ENCODE data around the gene MAJIN. TPM values are rescaled to one million over a fixed set of nuclear protein-coding genes. Genes with fewer than 3 reads are reported as not detected.

The MAJIN gene
- total RNA-seq, 2 experiments from 2014 or later, result not detected

DNA sequence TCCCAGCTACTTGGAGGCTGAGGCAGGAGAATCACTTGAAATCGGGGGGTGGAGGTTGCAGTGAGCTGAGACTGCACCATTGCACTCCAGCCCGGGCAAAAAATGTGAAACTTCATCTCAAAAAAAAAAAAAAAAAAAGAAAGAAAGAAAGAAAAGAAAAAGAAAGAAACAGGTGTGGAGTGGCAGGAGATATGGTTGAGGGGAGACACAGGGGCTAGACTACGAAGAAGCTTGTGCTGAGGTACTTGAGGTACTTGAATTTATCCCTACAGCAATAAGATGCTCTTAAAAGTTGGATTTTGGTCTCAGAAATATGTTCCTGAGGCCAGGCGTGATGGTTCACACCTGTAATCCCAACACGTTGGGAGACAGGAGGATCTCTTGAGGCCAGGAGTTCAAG, 2.2 kb upstream of the MAJIN start:
- TF ChIP-seq, protein P1, sequence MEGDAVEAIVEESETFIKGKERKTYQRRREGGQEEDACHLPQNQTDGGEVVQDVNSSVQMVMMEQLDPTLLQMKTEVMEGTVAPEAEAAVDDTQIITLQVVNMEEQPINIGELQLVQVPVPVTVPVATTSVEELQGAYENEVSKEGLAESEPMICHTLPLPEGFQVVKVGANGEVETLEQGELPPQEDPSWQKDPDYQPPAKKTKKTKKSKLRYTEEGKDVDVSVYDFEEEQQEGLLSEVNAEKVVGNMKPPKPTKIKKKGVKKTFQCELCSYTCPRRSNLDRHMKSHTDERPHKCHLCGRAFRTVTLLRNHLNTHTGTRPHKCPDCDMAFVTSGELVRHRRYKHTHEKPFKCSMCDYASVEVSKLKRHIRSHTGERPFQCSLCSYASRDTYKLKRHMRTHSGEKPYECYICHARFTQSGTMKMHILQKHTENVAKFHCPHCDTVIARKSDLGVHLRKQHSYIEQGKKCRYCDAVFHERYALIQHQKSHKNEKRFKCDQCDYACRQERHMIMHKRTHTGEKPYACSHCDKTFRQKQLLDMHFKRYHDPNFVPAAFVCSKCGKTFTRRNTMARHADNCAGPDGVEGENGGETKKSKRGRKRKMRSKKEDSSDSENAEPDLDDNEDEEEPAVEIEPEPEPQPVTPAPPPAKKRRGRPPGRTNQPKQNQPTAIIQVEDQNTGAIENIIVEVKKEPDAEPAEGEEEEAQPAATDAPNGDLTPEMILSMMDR (conservative IDR thresholded peaks at IDR 0.05; ENCODE audit: low read length), result no peak
- TF ChIP-seq EZH2phosphoT487 (IDR thresholded peaks at IDR 0.05; ENCODE audit: borderline replicate concordance, low read depth, low read length), result no peak
- no peaks in the 10 kb centered on the region for H3K36me3 ChIP-seq (ENCODE audit: insufficient read depth, low read length)
- H3K4me3 ChIP-seq (ENCODE audit: low read depth, low read length, poor library complexity, severe bottlenecking), result peak overlapping the region; percentile 40
- H3K9me2 ChIP-seq (ENCODE audit: insufficient read depth, low read length), result no peaks in the 10 kb centered on the region
- H3K4me1 ChIP-seq (ENCODE audit: insufficient read depth, low read length, poor library complexity, severe bottlenecking), result peaks cover 69% of the 10 kb centered on the region
- no peaks in the 10 kb centered on the region for H3K9me3 ChIP-seq (ENCODE audit: low read length)
- DNase-seq (ENCODE audit: low spot score), result peak; percentile 87
- H4K20me1 ChIP-seq (ENCODE audit: insufficient read depth, low read length), result no peaks in the 10 kb centered on the region
- H3K27ac ChIP-seq (ENCODE audit: low read depth, low read length, poor library complexity, severe bottlenecking), result peak overlapping the region; percentile 93
- H3K79me2 ChIP-seq (ENCODE audit: insufficient read depth, low read depth, low read length), result no peaks in the 10 kb centered on the region
- no TSS peak for BruUV-seq (replicated peaks)
- intact Hi-C loops (cut with micrococcal nuclease; ENCODE audit: unreplicated experiment), result loop anchor here (1.0 to 5.0 kb wide), 2 partner anchors 39 to 57 kb away; partner anchors contain the start of gene ATG2A
- CTCF ChIA-PET (ENCODE audit: unreplicated experiment), result no interaction called here
- peak overlapping the region; percentile 65 for H3K4me2 ChIP-seq (ENCODE audit: low read length)
- POLR2A ChIA-PET, result interaction anchor here (0.6 to 0.7 kb wide), 4 partner anchors 17 to 190 kb away, joined by 3 to 7 read pairs (median 3); no protein-coding TSS in a partner anchor
- peak overlapping the region; percentile 82; the same call in 1 of the 2 replicates for H2AFZ ChIP-seq (ENCODE audit: low read length)

GRCh38 chr11:64970731-64971151, 1.2 kb downstream of the MAJIN start:
- no peaks in the 10 kb centered on the region for H3K9me2 ChIP-seq (ENCODE audit: insufficient read depth, low read length)
- H3K4me1 ChIP-seq (ENCODE audit: insufficient read depth, low read length, poor library complexity, severe bottlenecking), result peaks cover 55% of the 10 kb centered on the region
- intact Hi-C loops (cut with micrococcal nuclease; ENCODE audit: unreplicated experiment), result loop anchor here (5.0 kb wide), 1 partner anchor 53 kb away; the partner anchor contains the start of gene ATG2A
- H4K20me1 ChIP-seq (ENCODE audit: insufficient read depth, low read length), result no peaks in the 10 kb centered on the region
- TF ChIP-seq, protein P1 (conservative IDR thresholded peaks at IDR 0.05; ENCODE audit: low read length), result no peak
- no peak for TF ChIP-seq EZH2phosphoT487 (IDR thresholded peaks at IDR 0.05; ENCODE audit: borderline replicate concordance, low read depth, low read length)
- no peak overlapping the region for H3K27ac ChIP-seq (ENCODE audit: low read depth, low read length, poor library complexity, severe bottlenecking)
- H2AFZ ChIP-seq (ENCODE audit: low read length), result no peak overlapping the region
- no peak overlapping the region for H3K4me3 ChIP-seq (ENCODE audit: low read depth, low read length, poor library complexity, severe bottlenecking)
- H3K36me3 ChIP-seq (ENCODE audit: insufficient read depth, low read length), result no peaks in the 10 kb centered on the region
- H3K9me3 ChIP-seq (ENCODE audit: low read length), result no peaks in the 10 kb centered on the region
- ChIA-PET POLR2A (no interaction called here), CTCF (ENCODE audit: unreplicated experiment) (no interaction called here)
- BruUV-seq (replicated peaks), result no TSS peak
- H3K79me2 ChIP-seq (ENCODE audit: insufficient read depth, low read depth, low read length), result no peaks in the 10 kb centered on the region
- peak; percentile 24 for DNase-seq (ENCODE audit: low spot score)
- no peak overlapping the region for H3K4me2 ChIP-seq (ENCODE audit: low read length)

DNA sequence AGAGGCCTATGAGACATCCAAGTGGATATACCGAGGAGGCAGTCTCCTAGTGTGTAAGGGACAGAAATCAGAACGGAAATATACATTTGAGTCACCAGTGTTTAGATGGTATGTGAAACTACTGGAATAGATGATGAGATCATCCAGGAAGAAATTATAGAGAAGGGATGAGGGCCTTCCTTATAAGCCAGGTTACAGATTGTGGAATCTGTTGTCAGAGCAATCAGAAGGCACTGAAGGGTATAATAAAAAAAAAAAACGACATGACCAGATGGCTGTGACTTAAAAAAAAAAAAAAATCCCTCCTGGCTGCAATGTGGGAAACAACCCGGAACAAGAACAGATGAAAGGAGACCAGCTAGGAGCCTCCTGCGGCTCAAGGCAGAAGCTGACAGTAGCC, 2.7 kb downstream of the MAJIN start:
- H3K36me3 ChIP-seq (ENCODE audit: insufficient read depth, low read length), result no peaks in the 10 kb centered on the region
- no peaks in the 10 kb centered on the region for H3K9me2 ChIP-seq (ENCODE audit: insufficient read depth, low read length)
- peak overlapping the region; percentile 74; the same call in 1 of the 2 replicates for H2AFZ ChIP-seq (ENCODE audit: low read length)
- peaks cover 50% of the 10 kb centered on the region for H3K4me1 ChIP-seq (ENCODE audit: insufficient read depth, low read length, poor library complexity, severe bottlenecking)
- H3K4me3 ChIP-seq (ENCODE audit: low read depth, low read length, poor library complexity, severe bottlenecking), result no peak overlapping the region
- H3K79me2 ChIP-seq (ENCODE audit: insufficient read depth, low read depth, low read length), result no peaks in the 10 kb centered on the region
- intact Hi-C loops (cut with micrococcal nuclease; ENCODE audit: unreplicated experiment), result no loop called here
- H3K27ac ChIP-seq (ENCODE audit: low read depth, low read length, poor library complexity, severe bottlenecking), result no peak overlapping the region
- DNase-seq (ENCODE audit: low spot score), result no peak
- no peaks in the 10 kb centered on the region for H3K9me3 ChIP-seq (ENCODE audit: low read length)
- no peak overlapping the region for H3K4me2 ChIP-seq (ENCODE audit: low read length)
- no peaks in the 10 kb centered on the region for H4K20me1 ChIP-seq (ENCODE audit: insufficient read depth, low read length)
- ChIA-PET CTCF (ENCODE audit: unreplicated experiment) (no interaction called here), POLR2A (interaction anchor here (0.6 kb wide), 1 partner anchor 42 kb away, joined by 3 read pairs; no protein-coding TSS in a partner anchor)
- TF ChIP-seq, protein P1 (conservative IDR thresholded peaks at IDR 0.05; ENCODE audit: low read length), result no peak
- no peak for TF ChIP-seq EZH2phosphoT487 (IDR thresholded peaks at IDR 0.05; ENCODE audit: borderline replicate concordance, low read depth, low read length)
- no TSS peak for BruUV-seq (replicated peaks)
